ENCODE results near the gene ITGA8. TPM values are rescaled to one million over a fixed set of nuclear protein-coding genes. Genes with fewer than 3 reads are reported as not detected.

ITGA8 gene
- polyA plus RNA-seq, 3 donors = not detected

DNA sequence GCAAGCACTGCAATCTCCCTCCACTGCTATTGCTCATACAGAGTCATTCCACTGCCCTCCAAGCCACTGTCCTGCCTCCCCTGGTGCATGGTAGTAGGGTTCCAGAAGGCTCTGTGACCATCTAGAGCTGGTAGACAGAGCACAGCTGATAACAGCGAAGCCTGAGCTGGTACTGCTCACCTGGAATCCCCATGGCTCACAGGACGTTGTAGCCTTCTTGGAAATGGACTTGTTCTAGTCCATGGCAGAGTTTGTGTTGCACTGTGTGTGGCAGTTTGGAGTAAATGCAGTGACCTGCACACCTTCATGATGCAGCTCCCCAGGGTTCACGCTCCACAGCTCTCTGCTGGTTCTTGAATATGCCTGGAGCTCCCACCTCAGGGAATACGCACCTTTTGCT is 67.0 kb downstream of the ITGA8 start:
- Histone ChIP-seq H3K4me2 (replicated peaks; ENCODE audit: extremely low read depth, low read length, poor library complexity, severe bottlenecking) (no peak overlapping the region), H3K79me2 (ENCODE audit: insufficient read depth, low read length) (no peaks in the 10 kb centered on the region), H2AFZ (ENCODE audit: insufficient read depth, low read depth, low read length, poor library complexity, severe bottlenecking) (no peak overlapping the region), H3K27ac (ENCODE audit: low read depth in 1 of 2, low read length in 2 of 2) (no peak overlapping the region), H3K27me3 (ENCODE audit: control insufficient read depth in 2 of 2, insufficient read depth in 2 of 2, low read length in 2 of 2) (peaks cover 0 to 3% of the 10 kb centered on the region in 2 donors), H3K9me3 (replicated peaks in 1 of 2; ENCODE audit: control insufficient read depth in 1 of 2, insufficient read depth in 1 of 2, low read length in 2 of 2) (no peaks in the 10 kb centered on the region), H4K20me1 (ENCODE audit: insufficient read depth, low read length) (no peaks in the 10 kb centered on the region), H3K9ac (ENCODE audit: insufficient read depth, low read length, poor library complexity, severe bottlenecking) (no peak overlapping the region), H3K4me1 (ENCODE audit: control insufficient read depth in 1 of 2, insufficient read depth in 2 of 2, low read length in 2 of 2) (no peaks in the 10 kb centered on the region), H3K4me3 (replicated peaks in 1 of 3; ENCODE audit: low read depth in 2 of 3, low read length in 3 of 3) (no peak overlapping the region), H3K36me3 (replicated peaks in 1 of 2; ENCODE audit: control insufficient read depth in 1 of 2, insufficient read depth in 2 of 2, low read length in 2 of 2) (no peaks in the 10 kb centered on the region)
- no peak overlapping the region for H3K4me3 Mint-ChIP-seq
- intact Hi-C loops (cut with micrococcal nuclease) = no loop called here
- H3K27ac Mint-ChIP-seq = no peak overlapping the region
- no peaks in the 10 kb centered on the region for H3K4me1 Mint-ChIP-seq
- TF ChIP-seq, protein P1, sequence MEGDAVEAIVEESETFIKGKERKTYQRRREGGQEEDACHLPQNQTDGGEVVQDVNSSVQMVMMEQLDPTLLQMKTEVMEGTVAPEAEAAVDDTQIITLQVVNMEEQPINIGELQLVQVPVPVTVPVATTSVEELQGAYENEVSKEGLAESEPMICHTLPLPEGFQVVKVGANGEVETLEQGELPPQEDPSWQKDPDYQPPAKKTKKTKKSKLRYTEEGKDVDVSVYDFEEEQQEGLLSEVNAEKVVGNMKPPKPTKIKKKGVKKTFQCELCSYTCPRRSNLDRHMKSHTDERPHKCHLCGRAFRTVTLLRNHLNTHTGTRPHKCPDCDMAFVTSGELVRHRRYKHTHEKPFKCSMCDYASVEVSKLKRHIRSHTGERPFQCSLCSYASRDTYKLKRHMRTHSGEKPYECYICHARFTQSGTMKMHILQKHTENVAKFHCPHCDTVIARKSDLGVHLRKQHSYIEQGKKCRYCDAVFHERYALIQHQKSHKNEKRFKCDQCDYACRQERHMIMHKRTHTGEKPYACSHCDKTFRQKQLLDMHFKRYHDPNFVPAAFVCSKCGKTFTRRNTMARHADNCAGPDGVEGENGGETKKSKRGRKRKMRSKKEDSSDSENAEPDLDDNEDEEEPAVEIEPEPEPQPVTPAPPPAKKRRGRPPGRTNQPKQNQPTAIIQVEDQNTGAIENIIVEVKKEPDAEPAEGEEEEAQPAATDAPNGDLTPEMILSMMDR (IDR thresholded peaks at IDR 0.05) = no peak
- peaks cover 0 to 7% (median 1%) of the 10 kb centered on the region in 3 donors for H3K27me3 Mint-ChIP-seq (ENCODE audit: low read depth in 3 of 3)
- DNase-seq = no peak
- no peaks in the 10 kb centered on the region for H3K9me3 Mint-ChIP-seq
- no peaks in the 10 kb centered on the region for H3K36me3 Mint-ChIP-seq
- WGBS (ENCODE audit: insufficient coverage) = 93% methylated on average over 4 of the region's 4 CpGs

DNA sequence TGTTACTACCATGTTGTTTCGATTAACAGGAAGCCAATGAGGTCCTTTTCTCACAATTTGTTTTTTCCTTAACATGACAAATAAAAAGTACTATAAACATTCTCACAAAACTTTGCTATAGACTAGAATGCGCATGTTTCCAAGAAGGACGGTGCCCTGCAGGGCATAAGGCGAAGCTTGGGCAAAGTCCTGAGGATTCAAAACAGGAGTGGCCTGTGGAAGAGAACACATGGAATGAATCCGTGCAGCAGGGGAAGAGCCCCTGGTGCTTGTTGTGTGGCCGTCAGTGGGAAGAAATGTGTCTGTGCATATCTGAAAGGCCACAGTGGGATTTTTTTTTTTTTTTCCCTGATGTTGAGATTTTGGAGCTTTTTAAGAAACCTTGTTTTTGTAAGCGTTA is 67.6 kb downstream of the ITGA8 start:
- Histone ChIP-seq H3K27me3 (ENCODE audit: control insufficient read depth in 2 of 2, insufficient read depth in 2 of 2, low read length in 2 of 2) (peaks cover 0 to 3% of the 10 kb centered on the region in 2 donors), H4K20me1 (ENCODE audit: insufficient read depth, low read length) (no peaks in the 10 kb centered on the region), H3K27ac (ENCODE audit: low read depth in 1 of 2, low read length in 2 of 2) (no peak overlapping the region), H3K4me1 (ENCODE audit: control insufficient read depth in 1 of 2, insufficient read depth in 2 of 2, low read length in 2 of 2) (no peaks in the 10 kb centered on the region), H3K9me3 (replicated peaks in 1 of 2; ENCODE audit: control insufficient read depth in 1 of 2, insufficient read depth in 1 of 2, low read length in 2 of 2) (no peaks in the 10 kb centered on the region), H3K9ac (ENCODE audit: insufficient read depth, low read length, poor library complexity, severe bottlenecking) (no peak overlapping the region), H3K4me2 (replicated peaks; ENCODE audit: extremely low read depth, low read length, poor library complexity, severe bottlenecking) (no peak overlapping the region), H3K79me2 (ENCODE audit: insufficient read depth, low read length) (no peaks in the 10 kb centered on the region), H3K4me3 (replicated peaks in 1 of 3; ENCODE audit: low read depth in 2 of 3, low read length in 3 of 3) (no peak overlapping the region), H3K36me3 (replicated peaks in 1 of 2; ENCODE audit: control insufficient read depth in 1 of 2, insufficient read depth in 2 of 2, low read length in 2 of 2) (no peaks in the 10 kb centered on the region), H2AFZ (ENCODE audit: insufficient read depth, low read depth, low read length, poor library complexity, severe bottlenecking) (no peak overlapping the region)
- Mint-ChIP-seq H3K4me1 (no peaks in the 10 kb centered on the region), H3K27me3 (ENCODE audit: low read depth in 3 of 3) (peaks cover 0 to 7% (median 1%) of the 10 kb centered on the region in 3 donors), H3K27ac (no peak overlapping the region), H3K36me3 (no peaks in the 10 kb centered on the region), H3K9me3 (no peaks in the 10 kb centered on the region), H3K4me3 (no peak overlapping the region)
- TF ChIP-seq, protein P1 (IDR thresholded peaks at IDR 0.05) = no peak
- intact Hi-C loops (cut with micrococcal nuclease) = no loop called here
- 83% methylated on average over 5 of the region's 7 CpGs for WGBS (ENCODE audit: insufficient coverage)
- no peak for DNase-seq
